Body of pancreas (tissue), 4 donors: ENCODE measurements around the gene FAM177B.

Experiments used
- CTCF ChIP-seq, 7 experiments: fragments of 450-650 bp in 4 of 7; fragments of 200-600 bp in 3 of 7; sonication (generic) in 3 of 7; IDR thresholded peaks; one replicate each; pipeline ENCODE4 v1.5.1; 2016 to 2019; ENCODE audit warnings: antibody characterized with exemption in 7 of 7
- POLR2A ChIP-seq, 3 donors: fragments of 450-650 bp; IDR thresholded peaks; one replicate each; pipeline ENCODE4 v1.6.1; 2016; ENCODE audit warnings: antibody characterized with exemption in 3 of 3, mild to moderate bottlenecking in 2 of 3

- TF ChIP-seq CTCF (IDR thresholded peaks at IDR 0.05), result no peak
- no peak for TF ChIP-seq POLR2A (IDR thresholded peaks at IDR 0.05)
Measured at GRCh38 chr1:222798975-222799374, 62.0 kb downstream of the FAM177B start.
